ENCODE results near the gene WDR86. TPM values are rescaled to one million over a fixed set of nuclear protein-coding genes. Genes with fewer than 3 reads are reported as not detected.

WDR86 gene
- total RNA-seq, 1 experiment from 2014 or later = 24.4 TPM

DNA sequence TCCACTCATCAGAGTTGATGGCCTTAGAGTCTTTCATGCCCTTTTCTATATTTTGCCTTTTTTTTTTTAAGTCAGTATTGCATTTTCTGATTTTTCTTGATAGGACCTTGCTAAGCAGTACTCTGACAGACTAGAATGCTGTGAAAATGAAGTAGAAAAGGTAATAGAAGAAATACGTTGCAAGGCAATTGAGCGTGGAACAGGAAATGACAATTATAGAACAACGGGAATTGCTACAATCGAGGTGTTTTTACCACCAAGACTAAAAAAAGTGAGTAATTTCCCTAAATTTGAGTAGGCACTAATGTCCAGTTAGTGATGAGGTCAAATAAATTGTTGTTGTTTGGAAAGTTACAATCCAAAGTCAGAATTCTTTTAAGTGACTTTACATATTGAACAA lies 60.9 kb downstream of the WDR86 start:
- H3K27me3 Mint-ChIP-seq (ENCODE audit: low read depth) = no peaks in the 10 kb centered on the region
- POLR2A ChIA-PET = no interaction called here
- peaks cover 40% of the 10 kb centered on the region for H3K36me3 Mint-ChIP-seq
- H3K27ac Mint-ChIP-seq = no peak overlapping the region
- no peak for DNase-seq (ENCODE audit: low spot score)
- no peak for ATAC-seq
- CTCF ChIA-PET = interaction anchor here (5.8 kb wide), 1 partner anchor 33 kb away, joined by 71 read pairs; no protein-coding TSS in a partner anchor
- TF ChIP-seq, protein P1, sequence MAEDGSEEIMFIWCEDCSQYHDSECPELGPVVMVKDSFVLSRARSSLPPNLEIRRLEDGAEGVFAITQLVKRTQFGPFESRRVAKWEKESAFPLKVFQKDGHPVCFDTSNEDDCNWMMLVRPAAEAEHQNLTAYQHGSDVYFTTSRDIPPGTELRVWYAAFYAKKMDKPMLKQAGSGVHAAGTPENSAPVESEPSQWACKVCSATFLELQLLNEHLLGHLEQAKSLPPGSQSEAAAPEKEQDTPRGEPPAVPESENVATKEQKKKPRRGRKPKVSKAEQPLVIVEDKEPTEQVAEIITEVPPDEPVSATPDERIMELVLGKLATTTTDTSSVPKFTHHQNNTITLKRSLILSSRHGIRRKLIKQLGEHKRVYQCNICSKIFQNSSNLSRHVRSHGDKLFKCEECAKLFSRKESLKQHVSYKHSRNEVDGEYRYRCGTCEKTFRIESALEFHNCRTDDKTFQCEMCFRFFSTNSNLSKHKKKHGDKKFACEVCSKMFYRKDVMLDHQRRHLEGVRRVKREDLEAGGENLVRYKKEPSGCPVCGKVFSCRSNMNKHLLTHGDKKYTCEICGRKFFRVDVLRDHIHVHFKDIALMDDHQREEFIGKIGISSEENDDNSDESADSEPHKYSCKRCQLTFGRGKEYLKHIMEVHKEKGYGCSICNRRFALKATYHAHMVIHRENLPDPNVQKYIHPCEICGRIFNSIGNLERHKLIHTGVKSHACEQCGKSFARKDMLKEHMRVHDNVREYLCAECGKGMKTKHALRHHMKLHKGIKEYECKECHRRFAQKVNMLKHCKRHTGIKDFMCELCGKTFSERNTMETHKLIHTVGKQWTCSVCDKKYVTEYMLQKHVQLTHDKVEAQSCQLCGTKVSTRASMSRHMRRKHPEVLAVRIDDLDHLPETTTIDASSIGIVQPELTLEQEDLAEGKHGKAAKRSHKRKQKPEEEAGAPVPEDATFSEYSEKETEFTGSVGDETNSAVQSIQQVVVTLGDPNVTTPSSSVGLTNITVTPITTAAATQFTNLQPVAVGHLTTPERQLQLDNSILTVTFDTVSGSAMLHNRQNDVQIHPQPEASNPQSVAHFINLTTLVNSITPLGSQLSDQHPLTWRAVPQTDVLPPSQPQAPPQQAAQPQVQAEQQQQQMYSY (CRISPR knock-in tag; IDR thresholded peaks at IDR 0.05) = no peak
- TF ChIP-seq ZNF671 (CRISPR knock-in tag; IDR thresholded peaks at IDR 0.05) (no peak), NR3C1 (CRISPR knock-in tag; conservative IDR thresholded peaks at IDR 0.05; ENCODE audit: low read depth) (no peak), TP53 (CRISPR knock-in tag; IDR thresholded peaks at IDR 0.05) (no peak), NR2C2 (CRISPR knock-in tag; IDR thresholded peaks at IDR 0.05) (no peak), ATF1 (CRISPR knock-in tag; IDR thresholded peaks at IDR 0.05) (no peak)
- TF ChIP-seq, protein P2, sequence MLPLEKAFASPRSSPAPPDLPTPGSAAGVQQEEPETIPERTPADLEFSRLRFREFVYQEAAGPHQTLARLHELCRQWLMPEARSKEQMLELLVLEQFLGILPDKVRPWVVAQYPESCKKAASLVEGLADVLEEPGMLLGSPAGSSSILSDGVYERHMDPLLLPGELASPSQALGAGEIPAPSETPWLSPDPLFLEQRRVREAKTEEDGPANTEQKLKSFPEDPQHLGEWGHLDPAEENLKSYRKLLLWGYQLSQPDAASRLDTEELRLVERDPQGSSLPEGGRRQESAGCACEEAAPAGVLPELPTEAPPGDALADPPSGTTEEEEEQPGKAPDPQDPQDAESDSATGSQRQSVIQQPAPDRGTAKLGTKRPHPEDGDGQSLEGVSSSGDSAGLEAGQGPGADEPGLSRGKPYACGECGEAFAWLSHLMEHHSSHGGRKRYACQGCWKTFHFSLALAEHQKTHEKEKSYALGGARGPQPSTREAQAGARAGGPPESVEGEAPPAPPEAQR (CRISPR knock-in tag; IDR thresholded peaks at IDR 0.05) = no peak
- TF ChIP-seq, protein P3, sequence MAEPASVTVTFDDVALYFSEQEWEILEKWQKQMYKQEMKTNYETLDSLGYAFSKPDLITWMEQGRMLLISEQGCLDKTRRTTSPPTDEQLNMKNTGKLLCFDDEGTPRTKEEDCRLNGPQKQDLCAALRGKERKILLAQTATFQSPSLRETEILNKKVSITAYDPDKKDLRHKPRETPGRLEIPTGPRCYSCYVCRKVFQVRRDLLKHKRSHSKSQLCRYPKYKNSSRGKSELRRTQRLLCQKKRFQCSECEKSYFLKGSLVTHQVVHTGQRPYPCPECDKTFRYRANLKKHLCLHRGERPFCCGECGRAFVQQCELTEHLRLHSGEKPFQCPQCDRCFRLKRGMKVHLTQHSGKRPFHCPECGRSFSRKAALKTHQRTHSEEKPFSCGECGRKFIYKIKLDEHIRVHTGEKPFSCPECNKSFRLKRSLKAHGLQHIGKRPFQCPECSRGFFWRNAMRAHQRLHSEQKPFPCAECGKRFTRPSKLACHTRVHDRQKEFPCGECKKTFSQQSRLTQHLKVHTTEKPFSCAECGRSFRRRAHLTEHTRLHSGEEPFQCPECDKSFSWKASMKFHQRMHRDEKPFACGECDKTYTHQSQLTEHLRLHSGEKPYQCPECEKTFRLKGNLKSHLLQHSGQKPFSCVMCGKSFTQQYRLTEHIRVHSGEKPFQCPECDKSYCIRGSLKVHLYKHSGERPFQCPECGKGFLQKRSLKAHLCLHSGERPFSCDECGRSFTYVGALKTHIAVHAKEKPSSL (CRISPR knock-in tag; conservative IDR thresholded peaks at IDR 0.05) = no peak
- no peak overlapping the region for H3K4me3 Mint-ChIP-seq
- H3K9me3 Mint-ChIP-seq = no peaks in the 10 kb centered on the region
- no peaks in the 10 kb centered on the region for H3K4me1 Mint-ChIP-seq

DNA sequence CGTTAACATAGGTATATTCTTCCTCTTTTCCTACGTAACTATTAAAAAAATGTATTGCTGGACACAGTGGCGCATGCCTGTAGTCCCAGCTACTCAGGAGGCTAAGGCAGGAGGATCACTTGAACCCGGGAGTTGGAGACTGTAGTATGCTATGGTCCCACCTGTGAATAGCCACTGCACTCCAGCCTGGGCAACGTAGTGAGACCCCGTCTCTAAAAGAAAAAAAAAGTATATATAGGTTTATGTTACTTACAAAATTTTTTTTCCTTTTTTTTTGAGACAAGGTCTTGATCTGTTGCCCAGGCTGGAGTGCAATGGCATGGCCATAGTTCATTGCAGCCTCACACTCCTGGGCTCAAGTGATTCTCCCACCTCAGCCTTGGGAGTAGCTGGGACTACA lies 62.6 kb downstream of the WDR86 start:
- no peaks in the 10 kb centered on the region for H3K27me3 Mint-ChIP-seq (ENCODE audit: low read depth)

More for the DNA sequence above, 62.6 kb downstream of the WDR86 start:
- peaks cover 2% of the 10 kb centered on the region; the same call in 1 of the 2 replicates for H3K4me1 Mint-ChIP-seq
- POLR2A ChIA-PET = no interaction called here
- no peak overlapping the region for H3K4me3 Mint-ChIP-seq
- CTCF ChIA-PET = interaction anchor here (1.2 kb wide), 1 partner anchor 36 kb away, joined by 3 read pairs; no protein-coding TSS in a partner anchor
- H3K27ac Mint-ChIP-seq = no peak overlapping the region
- DNase-seq (ENCODE audit: low spot score) (no peak), ATAC-seq (no peak)
- peaks cover 36% of the 10 kb centered on the region for H3K36me3 Mint-ChIP-seq
- H3K9me3 Mint-ChIP-seq = no peaks in the 10 kb centered on the region
- TF ChIP-seq IRF2 (CRISPR knock-in tag; IDR thresholded peaks at IDR 0.05; ENCODE audit: borderline replicate concordance, low read depth) (no peak), ESRRA (CRISPR knock-in tag; IDR thresholded peaks at IDR 0.05; ENCODE audit: borderline replicate concordance) (no peak), SMAD4 (CRISPR knock-in tag; IDR thresholded peaks at IDR 0.05) (no peak), TCF7 (CRISPR knock-in tag; IDR thresholded peaks at IDR 0.05; ENCODE audit: low read depth) (no peak), NR1H2 (CRISPR knock-in tag; IDR thresholded peaks at IDR 0.05) (no peak), TP53 (CRISPR knock-in tag; IDR thresholded peaks at IDR 0.05) (no peak), FOXJ3 (CRISPR knock-in tag; IDR thresholded peaks at IDR 0.05; ENCODE audit: borderline replicate concordance) (no peak), ETV6 (CRISPR knock-in tag; IDR thresholded peaks at IDR 0.05) (no peak), NFYB (CRISPR knock-in tag; conservative IDR thresholded peaks at IDR 0.05; ENCODE audit: low read depth) (no peak), ZNF396 (CRISPR knock-in tag; IDR thresholded peaks at IDR 0.05; ENCODE audit: borderline replicate concordance) (no peak)
- TF ChIP-seq, protein P4, sequence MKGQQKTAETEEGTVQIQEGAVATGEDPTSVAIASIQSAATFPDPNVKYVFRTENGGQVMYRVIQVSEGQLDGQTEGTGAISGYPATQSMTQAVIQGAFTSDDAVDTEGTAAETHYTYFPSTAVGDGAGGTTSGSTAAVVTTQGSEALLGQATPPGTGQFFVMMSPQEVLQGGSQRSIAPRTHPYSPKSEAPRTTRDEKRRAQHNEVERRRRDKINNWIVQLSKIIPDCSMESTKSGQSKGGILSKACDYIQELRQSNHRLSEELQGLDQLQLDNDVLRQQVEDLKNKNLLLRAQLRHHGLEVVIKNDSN (CRISPR knock-in tag; IDR thresholded peaks at IDR 0.05) = no peak
- TF ChIP-seq, protein P5, sequence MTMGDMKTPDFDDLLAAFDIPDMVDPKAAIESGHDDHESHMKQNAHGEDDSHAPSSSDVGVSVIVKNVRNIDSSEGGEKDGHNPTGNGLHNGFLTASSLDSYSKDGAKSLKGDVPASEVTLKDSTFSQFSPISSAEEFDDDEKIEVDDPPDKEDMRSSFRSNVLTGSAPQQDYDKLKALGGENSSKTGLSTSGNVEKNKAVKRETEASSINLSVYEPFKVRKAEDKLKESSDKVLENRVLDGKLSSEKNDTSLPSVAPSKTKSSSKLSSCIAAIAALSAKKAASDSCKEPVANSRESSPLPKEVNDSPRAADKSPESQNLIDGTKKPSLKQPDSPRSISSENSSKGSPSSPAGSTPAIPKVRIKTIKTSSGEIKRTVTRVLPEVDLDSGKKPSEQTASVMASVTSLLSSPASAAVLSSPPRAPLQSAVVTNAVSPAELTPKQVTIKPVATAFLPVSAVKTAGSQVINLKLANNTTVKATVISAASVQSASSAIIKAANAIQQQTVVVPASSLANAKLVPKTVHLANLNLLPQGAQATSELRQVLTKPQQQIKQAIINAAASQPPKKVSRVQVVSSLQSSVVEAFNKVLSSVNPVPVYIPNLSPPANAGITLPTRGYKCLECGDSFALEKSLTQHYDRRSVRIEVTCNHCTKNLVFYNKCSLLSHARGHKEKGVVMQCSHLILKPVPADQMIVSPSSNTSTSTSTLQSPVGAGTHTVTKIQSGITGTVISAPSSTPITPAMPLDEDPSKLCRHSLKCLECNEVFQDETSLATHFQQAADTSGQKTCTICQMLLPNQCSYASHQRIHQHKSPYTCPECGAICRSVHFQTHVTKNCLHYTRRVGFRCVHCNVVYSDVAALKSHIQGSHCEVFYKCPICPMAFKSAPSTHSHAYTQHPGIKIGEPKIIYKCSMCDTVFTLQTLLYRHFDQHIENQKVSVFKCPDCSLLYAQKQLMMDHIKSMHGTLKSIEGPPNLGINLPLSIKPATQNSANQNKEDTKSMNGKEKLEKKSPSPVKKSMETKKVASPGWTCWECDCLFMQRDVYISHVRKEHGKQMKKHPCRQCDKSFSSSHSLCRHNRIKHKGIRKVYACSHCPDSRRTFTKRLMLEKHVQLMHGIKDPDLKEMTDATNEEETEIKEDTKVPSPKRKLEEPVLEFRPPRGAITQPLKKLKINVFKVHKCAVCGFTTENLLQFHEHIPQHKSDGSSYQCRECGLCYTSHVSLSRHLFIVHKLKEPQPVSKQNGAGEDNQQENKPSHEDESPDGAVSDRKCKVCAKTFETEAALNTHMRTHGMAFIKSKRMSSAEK (CRISPR knock-in tag; IDR thresholded peaks at IDR 0.05; ENCODE audit: borderline replicate concordance) = no peak
